HEK293 (cell line): ENCODE data around the gene GARIN5B.

ENCODE experiments used
- ATF2 ChIP-seq: fragments of 450-650 bp; formaldehyde crosslinking; IDR thresholded peaks from 2 replicates; pipeline ENCODE4 v1.5.1; 2016; ENCODE audit warnings: missing biosample characterization, missing genetic modification characterization, low read depth
- GLI2 ChIP-seq: fragments of 450-650 bp; formaldehyde crosslinking; IDR thresholded peaks from 2 replicates; pipeline ENCODE4; 2017; ENCODE audit warnings: missing biosample characterization, missing genetic modification characterization, low read depth, borderline replicate concordance
- HOXA7 ChIP-seq: sonication (generic); formaldehyde crosslinking; IDR thresholded peaks from 2 replicates; pipeline ENCODE4 v1.8.1; 2022; ENCODE audit warnings: missing genetic modification reagents, borderline replicate concordance
- HOXC10 ChIP-seq: sonication (generic); formaldehyde crosslinking; IDR thresholded peaks from 2 replicates; pipeline ENCODE4 v1.8.1; 2023; ENCODE audit warnings: mild to moderate bottlenecking, missing genetic modification reagents
- INSM2 ChIP-seq: fragments of 450-650 bp; formaldehyde crosslinking; IDR thresholded peaks from 2 replicates; pipeline ENCODE4 v1.5.1; 2016; ENCODE audit warnings: missing biosample characterization, missing genetic modification characterization
- KLF10 ChIP-seq: fragments of 450-650 bp; IDR thresholded peaks from 2 replicates; pipeline ENCODE4 v1.5.1; 2018; ENCODE audit warnings: missing biosample characterization, mild to moderate bottlenecking, missing genetic modification characterization
- MYNN ChIP-seq: fragments of 450-650 bp; formaldehyde crosslinking; IDR thresholded peaks from 2 replicates; pipeline ENCODE4 v1.5.1; 2016; ENCODE audit warnings: missing biosample characterization, missing genetic modification characterization, borderline replicate concordance
- MZF1 ChIP-seq: fragments of 450-650 bp; formaldehyde crosslinking; IDR thresholded peaks from 2 replicates; pipeline ENCODE4 v1.5.1; 2017; ENCODE audit warnings: missing biosample characterization, missing genetic modification characterization, borderline replicate concordance
- OVOL3 ChIP-seq: fragments of 450-650 bp; formaldehyde crosslinking; IDR thresholded peaks from 2 replicates; pipeline ENCODE4 v1.5.1; 2016; ENCODE audit warnings: missing biosample characterization, missing genetic modification characterization
- PATZ1 ChIP-seq: fragments of 450-650 bp; formaldehyde crosslinking; IDR thresholded peaks from 2 replicates; pipeline ENCODE4 v1.5.1; 2016; ENCODE audit warnings: missing biosample characterization, missing genetic modification characterization
- PBX3 ChIP-seq: sonication (generic); formaldehyde crosslinking; IDR thresholded peaks from 2 replicates; pipeline ENCODE4 v1.8.1; 2022; ENCODE audit warnings: mild to moderate bottlenecking, moderate library complexity, missing genetic modification reagents
- PRDM6 ChIP-seq: fragments of 450-650 bp; formaldehyde crosslinking; IDR thresholded peaks from 2 replicates; pipeline ENCODE4 v1.5.1; 2017; ENCODE audit warnings: missing biosample characterization, missing genetic modification characterization
- ZNF146 ChIP-seq: fragments of 450-650 bp; formaldehyde crosslinking; IDR thresholded peaks from 2 replicates; pipeline ENCODE4 v1.5.1; 2016; ENCODE audit warnings: missing biosample characterization, missing genetic modification characterization
- ZNF404 ChIP-seq: fragments of 450-650 bp; formaldehyde crosslinking; IDR thresholded peaks from 2 replicates; pipeline ENCODE4 v1.5.1; 2017; ENCODE audit warnings: missing biosample characterization, missing genetic modification characterization
- ZNF423 ChIP-seq: fragments of 450-650 bp; formaldehyde crosslinking; IDR thresholded peaks from 2 replicates; pipeline ENCODE4 v1.5.1; 2016; ENCODE audit warnings: missing biosample characterization, missing genetic modification characterization
- ZNF48 ChIP-seq: fragments of 450-650 bp; formaldehyde crosslinking; IDR thresholded peaks from 2 replicates; pipeline ENCODE4 v1.5.1; 2016; ENCODE audit warnings: missing biosample characterization, missing genetic modification characterization
- ZNF501 ChIP-seq: fragments of 450-650 bp; formaldehyde crosslinking; IDR thresholded peaks from 2 replicates; pipeline ENCODE4 v1.5.1; 2016; ENCODE audit warnings: missing biosample characterization, missing genetic modification characterization
- ZNF555 ChIP-seq: fragments of 450-650 bp; formaldehyde crosslinking; conservative IDR thresholded peaks from 2 replicates; pipeline ENCODE4 v1.5.1; 2017; ENCODE audit warnings: missing biosample characterization, mild to moderate bottlenecking, missing genetic modification characterization, inconsistent platforms
- ZNF560 ChIP-seq: fragments of 450-650 bp; formaldehyde crosslinking; IDR thresholded peaks from 2 replicates; pipeline ENCODE4 v1.5.1; 2017; ENCODE audit warnings: missing biosample characterization, missing genetic modification characterization, borderline replicate concordance
- ZNF600 ChIP-seq: fragments of 450-650 bp; formaldehyde crosslinking; IDR thresholded peaks from 2 replicates; pipeline ENCODE4 v1.5.1; 2016; ENCODE audit warnings: missing biosample characterization, missing genetic modification characterization
- ZNF639 ChIP-seq: fragments of 450-650 bp; formaldehyde crosslinking; IDR thresholded peaks from 2 replicates; pipeline ENCODE4 v1.5.1; 2016; ENCODE audit warnings: missing biosample characterization, missing genetic modification characterization
- ZNF645 ChIP-seq: fragments of 450-650 bp; formaldehyde crosslinking; IDR thresholded peaks from 2 replicates; pipeline ENCODE4; 2016; ENCODE audit warnings: missing biosample characterization, missing genetic modification characterization
- ZNF654 ChIP-seq: fragments of 450-650 bp; formaldehyde crosslinking; IDR thresholded peaks from 2 replicates; pipeline ENCODE4 v1.5.1; 2016; ENCODE audit warnings: low read depth, missing biosample characterization, missing genetic modification characterization
- ZNF768 ChIP-seq: fragments of 450-650 bp; formaldehyde crosslinking; IDR thresholded peaks from 2 replicates; pipeline ENCODE4 v1.5.1; 2018; ENCODE audit warnings: missing biosample characterization, mild to moderate bottlenecking, missing genetic modification characterization
- ZNF791 ChIP-seq: fragments of 450-650 bp; formaldehyde crosslinking; IDR thresholded peaks from 2 replicates; pipeline ENCODE4 v1.5.1; 2016; ENCODE audit warnings: missing biosample characterization, missing genetic modification characterization
- ZNF843 ChIP-seq: fragments of 450-650 bp; formaldehyde crosslinking; IDR thresholded peaks from 2 replicates; pipeline ENCODE4 v1.5.1; 2016; ENCODE audit warnings: missing biosample characterization, missing genetic modification characterization

Gene GARIN5B

GRCh38 chr19:55339105-55339888 is 23.8 kb downstream of the GARIN5B start, which contains the start of gene KMT5C (continued):
- no peak for TF ChIP-seq ZNF639 (tag by site-specific recombination)
- peak; percentile 70 for TF ChIP-seq PATZ1 (tag by site-specific recombination)
- no peak for TF ChIP-seq ZNF645
- no peak for TF ChIP-seq ZNF501 (tag by site-specific recombination)
- peak; percentile 64; the same call in 1 of the 2 replicates for TF ChIP-seq KLF10 (tag by site-specific recombination)
- TF ChIP-seq MZF1 = no peak
- TF ChIP-seq MYNN (tag by site-specific recombination) = no peak
- peak; percentile 47; the same call in 1 of the 2 replicates for TF ChIP-seq ZNF843 (tag by site-specific recombination)
- TF ChIP-seq GLI2 = no peak
- no peak for TF ChIP-seq ZNF560 (tag by site-specific recombination)
- TF ChIP-seq ZNF48 (tag by site-specific recombination) = no peak
- TF ChIP-seq ZNF600 (tag by site-specific recombination) = no peak
- TF ChIP-seq ZNF654 (tag by site-specific recombination) = no peak
- TF ChIP-seq HOXC10 (CRISPR knock-in tag) = no peak; the same call in 1 of the 2 replicates
- TF ChIP-seq ZNF768 (tag by site-specific recombination) = no peak
- TF ChIP-seq PBX3 (CRISPR knock-in tag) = peak; percentile 98
- no peak for TF ChIP-seq ZNF423 (tag by site-specific recombination)
- TF ChIP-seq ATF2 (tag by site-specific recombination) = no peak
- no peak for TF ChIP-seq ZNF555 (tag by site-specific recombination)
- no peak for TF ChIP-seq ZNF146 (tag by site-specific recombination)
- TF ChIP-seq ZNF791 (tag by site-specific recombination) = no peak
- TF ChIP-seq ZNF404 (tag by site-specific recombination) = no peak
- TF ChIP-seq HOXA7 (CRISPR knock-in tag) = no peak
- TF ChIP-seq OVOL3 (tag by site-specific recombination) = no peak
- TF ChIP-seq PRDM6 (tag by site-specific recombination) = no peak
- no peak for TF ChIP-seq INSM2 (tag by site-specific recombination)
